GM13976 (cell line): ENCODE measurements around the gene CFAP97.
"Not testable (repeated sequence)": the region's sequence is repeated elsewhere in the genome, so short reads cannot be mapped to it uniquely, and the experiment has no call there.

Source experiments
- DNase-seq: peaks from one replicate; pipeline ENCODE4 v3.0.0; 2012; ENCODE audit warnings: low spot score
- CTCF ChIP-seq: IDR thresholded peaks from 2 replicates; pipeline ENCODE4 v1.5.1; 2012; ENCODE audit warnings: borderline replicate concordance, mild to moderate bottlenecking; ENCODE audit not compliant: insufficient read depth; ENCODE audit errors: extremely low read depth, missing control alignments, control extremely low read depth
- in situ Hi-C: fragments of 300-500 bp; cut with MboI; formaldehyde crosslinking; loops from one replicate; pipeline ENCODE4 v1.12.0; 2022; ENCODE audit warnings: low sequenced_read_pairs, mixed read lengths, inconsistent platforms; ENCODE audit not compliant: unreplicated experiment

CFAP97 gene

DNA sequence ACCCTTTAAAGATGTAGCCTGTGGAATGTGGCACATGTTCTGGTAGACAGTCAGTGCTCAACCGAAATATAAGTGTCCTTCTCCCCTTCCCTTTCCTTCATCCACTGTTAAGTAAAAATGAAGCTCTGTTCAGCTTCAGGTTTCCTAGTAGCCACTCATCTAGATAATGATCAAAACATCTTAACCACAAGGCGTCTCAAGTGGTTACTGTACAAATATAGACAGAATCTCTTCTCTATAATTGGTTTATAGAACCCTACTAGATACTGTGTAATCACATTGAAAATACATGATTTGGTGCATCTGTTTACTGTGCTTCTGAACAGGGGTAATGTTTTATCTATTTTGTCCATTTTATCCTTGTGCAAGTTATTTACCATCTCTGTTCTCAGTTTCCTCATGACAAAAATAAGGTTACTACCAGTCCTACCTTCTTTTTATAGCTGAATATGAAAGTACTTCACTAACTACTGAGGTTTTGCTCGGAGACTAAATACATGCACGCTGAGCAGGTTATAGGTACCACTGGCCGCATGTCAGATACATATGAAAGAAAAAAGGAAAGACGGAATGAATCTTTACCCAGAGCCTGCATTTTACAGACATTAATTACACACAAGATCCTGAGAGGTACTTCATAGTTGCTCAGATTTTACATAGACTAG is 81.0 kb downstream of the CFAP97 start:
- in situ Hi-C loops: no loop called here
- no peak for TF ChIP-seq CTCF
- DNase-seq: no peak

GRCh38 chr4:185120631-185120946 is 83.2 kb downstream of the CFAP97 start:
- in situ Hi-C loops: no loop called here
- DNase-seq: no peak
- TF ChIP-seq CTCF: no peak

DNA sequence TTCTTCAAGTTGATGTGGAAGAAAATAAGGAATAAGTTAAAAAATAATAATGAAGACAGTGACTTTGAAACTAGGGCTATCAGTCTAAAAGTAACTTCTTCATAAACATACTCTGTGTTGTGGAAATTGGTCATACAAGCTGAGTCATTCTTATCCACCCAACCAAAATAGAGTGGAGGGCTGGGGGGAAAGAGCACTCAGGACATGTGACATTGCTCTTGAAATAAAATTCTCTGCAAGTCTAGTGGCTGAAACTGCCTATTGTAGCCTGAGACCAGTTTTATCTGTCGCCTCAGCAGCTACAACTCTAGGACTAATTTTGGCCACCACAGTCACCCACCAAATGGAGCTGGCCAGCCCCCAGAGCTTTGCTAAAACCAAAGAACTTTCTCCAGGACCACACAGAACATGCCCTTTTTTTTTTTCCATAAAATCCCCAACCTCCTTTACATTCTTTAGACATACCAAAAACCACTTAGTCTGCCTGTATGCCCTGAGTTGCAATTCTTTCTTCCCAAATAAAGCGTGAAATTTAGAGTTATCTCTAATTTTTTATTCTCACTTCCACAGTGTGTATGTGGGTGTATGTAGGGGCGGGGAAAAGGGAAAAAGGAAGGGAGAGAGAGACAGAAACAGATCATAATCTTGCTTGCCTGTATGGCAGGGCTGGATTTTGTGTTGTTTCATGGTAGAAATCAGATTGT is 83.7 kb downstream of the CFAP97 start:
- no peak for DNase-seq
- TF ChIP-seq CTCF: no peak
- in situ Hi-C loops: no loop called here

DNA sequence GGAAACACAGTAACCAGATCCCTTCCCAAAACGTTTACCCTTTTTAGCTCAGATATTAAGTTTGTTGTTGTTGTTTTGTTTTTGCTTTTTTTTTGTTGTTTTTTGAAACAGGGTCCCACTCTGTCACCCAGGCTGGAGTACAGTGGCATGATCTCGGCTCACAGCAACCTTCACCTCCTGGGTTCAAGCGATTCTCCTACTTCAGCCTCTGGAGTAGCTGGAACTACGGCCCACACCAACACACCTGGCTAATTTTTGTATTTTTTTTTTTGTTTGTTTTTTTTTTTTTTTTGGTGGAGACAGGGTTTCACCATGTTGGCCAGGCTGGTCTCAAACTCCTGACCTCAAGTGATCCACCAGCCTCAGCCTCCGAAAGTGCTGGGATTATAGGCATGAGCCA is 84.3 kb downstream of the CFAP97 start:
- DNase-seq, in situ Hi-C loops: not testable (repeated sequence)

GRCh38 chr4:185118876-185119275 is 84.9 kb downstream of the CFAP97 start:
- DNase-seq: no peak
- TF ChIP-seq CTCF: no peak
- in situ Hi-C loops: no loop called here

DNA sequence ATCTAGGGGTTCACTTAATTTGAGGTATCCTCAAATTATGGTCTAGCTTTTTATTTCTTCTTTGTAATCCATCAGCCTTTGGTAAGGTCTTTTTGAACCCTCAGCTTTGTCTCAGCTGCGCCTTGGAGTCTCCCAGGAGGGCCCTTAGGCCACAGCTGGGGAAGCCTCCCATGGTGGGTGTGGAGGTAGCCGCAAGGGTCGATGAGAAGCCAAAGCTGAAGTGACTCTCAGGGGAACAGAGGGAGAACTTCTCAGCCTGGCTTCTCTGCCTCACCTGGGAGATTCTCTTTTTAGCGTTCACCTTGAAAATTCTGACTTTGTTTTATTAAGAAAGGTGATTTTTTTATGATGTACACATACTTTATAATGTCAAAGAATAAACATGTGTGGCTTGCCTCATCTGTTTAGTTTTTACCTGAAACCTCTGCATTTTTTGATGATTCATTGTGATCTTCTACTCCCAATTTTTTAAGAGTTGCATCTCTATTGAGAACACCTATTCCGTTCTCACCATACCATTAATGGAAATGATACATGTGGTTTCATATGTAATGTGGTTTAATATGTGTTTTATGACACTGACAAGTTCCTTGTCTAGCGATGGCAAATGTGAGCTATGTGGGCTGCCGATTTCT is 86.4 kb downstream of the CFAP97 start:
- in situ Hi-C loops: no loop called here
- no peak for DNase-seq

More for the DNA sequence above, 86.4 kb downstream of the CFAP97 start:
- TF ChIP-seq CTCF: no peak
